ENCODE measurements around the gene SORBS2. TPM values are rescaled to one million over a fixed set of nuclear protein-coding genes. Genes with fewer than 3 reads are reported as not detected.

SORBS2 gene
- total RNA-seq, 8 experiments from 2014 or later, result 2.8 to 138 (median 30.0) TPM

GRCh38 chr4:185792384-185793115 lies 19.4 kb downstream of the SORBS2 start:
- WGBS, 10 experiments, result 18 to 100% (median 90%) methylated on average over 2 to 11 of the region's 11 CpGs
- H3K4me1 ChIP-seq (replicated peaks in 1 of 2), result peaks cover 0 to 4% of the 10 kb centered on the region in 2 donors
- ATAC-seq (replicated peaks in 6 of 8), result peak in 4 of 8 experiments; percentile 72 to 86 (median 86)
- in situ Hi-C loops (cut with MboI; ENCODE audit: low pct_unique_long_range_greater_than_20kb in 2 of 9, low sequenced_read_pairs in 9 of 9, unreplicated experiment in 9 of 9), result no loop called here
- H3K4me3 ChIP-seq, result no peak overlapping the region
- no peak overlapping the region for H3K27ac ChIP-seq

DNA sequence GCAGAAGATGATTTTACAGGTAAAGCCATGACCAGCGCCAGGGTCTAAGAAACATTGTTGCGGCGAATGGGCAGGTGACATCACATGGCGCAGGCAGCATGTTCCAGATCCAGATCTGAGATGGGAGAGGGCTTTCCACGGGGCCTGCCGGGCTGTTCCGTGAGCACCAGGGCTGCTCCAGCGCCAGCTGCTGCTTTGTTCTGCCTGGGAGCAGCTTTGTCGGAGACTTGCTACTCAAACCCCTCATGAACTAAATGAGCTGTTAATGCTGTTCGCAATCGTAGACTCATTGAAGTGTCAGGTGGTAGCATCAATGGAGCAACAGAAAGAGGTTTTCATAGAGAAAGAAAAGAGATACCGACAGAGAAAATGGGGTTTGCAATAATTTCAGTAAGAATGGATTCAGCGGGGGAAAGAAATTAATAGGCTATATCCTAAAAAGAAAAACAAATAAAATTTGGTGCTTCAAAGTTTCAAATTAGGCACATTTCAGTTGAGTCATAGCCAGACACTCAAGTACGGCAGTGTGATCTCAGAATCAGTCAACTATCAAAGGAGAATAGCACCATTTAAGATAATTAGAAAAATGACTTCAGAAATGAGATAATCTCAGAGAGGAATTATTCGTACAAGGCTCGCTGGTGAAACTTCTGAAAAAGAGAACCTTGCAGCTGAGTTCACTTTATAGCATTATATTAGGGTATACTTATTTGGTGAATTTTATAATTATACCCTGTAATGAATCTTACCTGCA lies 23.9 kb downstream of the SORBS2 start:
- 62 to 95% (median 83%) methylated on average over 5 to 16 of the region's 16 CpGs for WGBS, 10 experiments
- peak in 5 of 8 experiments; percentile 38 to 81 (median 45) for ATAC-seq (replicated peaks in 6 of 8)
- no peak overlapping the region for H3K27ac ChIP-seq
- peaks cover 0 to 6% of the 10 kb centered on the region in 2 donors for H3K4me1 ChIP-seq (replicated peaks in 1 of 2)
- H3K4me3 ChIP-seq, result no peak overlapping the region
- in situ Hi-C loops (cut with MboI; ENCODE audit: low pct_unique_long_range_greater_than_20kb in 2 of 9, low sequenced_read_pairs in 9 of 9, unreplicated experiment in 9 of 9), result no loop called here

DNA sequence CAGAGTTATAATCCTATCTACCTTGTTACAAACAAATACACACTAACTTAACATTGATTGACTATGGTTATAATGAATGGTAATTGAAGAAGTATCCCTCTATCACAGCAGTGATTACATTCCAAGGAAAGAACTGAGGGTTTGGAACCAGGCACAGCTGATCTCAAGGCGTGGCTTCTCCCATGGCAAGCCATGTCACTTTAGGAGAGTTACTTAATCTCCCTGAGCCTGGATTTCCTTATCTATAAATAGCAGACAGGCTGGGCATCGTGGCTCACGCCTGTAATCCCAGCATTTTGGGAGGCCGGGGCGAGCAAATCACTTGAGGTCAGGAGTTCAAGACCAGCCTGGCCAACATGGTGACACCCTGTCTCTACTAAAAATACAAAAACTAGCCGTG lies 25.6 kb downstream of the SORBS2 start:
- Histone ChIP-seq H3K4me3 (no peak overlapping the region), H3K27ac (no peak overlapping the region), H3K4me1 (replicated peaks in 1 of 2) (peaks cover 0 to 11% of the 10 kb centered on the region in 2 donors)
- WGBS, 10 experiments, result 60 to 100% (median 100%) methylated on average over 1 to 4 of the region's 6 CpGs; no CpG with 5 or more reads in 5 of the 10 experiments
- in situ Hi-C loops (cut with MboI; ENCODE audit: low pct_unique_long_range_greater_than_20kb in 2 of 9, low sequenced_read_pairs in 9 of 9, unreplicated experiment in 9 of 9), result no loop called here
- ATAC-seq (replicated peaks in 6 of 8), result no peak

DNA sequence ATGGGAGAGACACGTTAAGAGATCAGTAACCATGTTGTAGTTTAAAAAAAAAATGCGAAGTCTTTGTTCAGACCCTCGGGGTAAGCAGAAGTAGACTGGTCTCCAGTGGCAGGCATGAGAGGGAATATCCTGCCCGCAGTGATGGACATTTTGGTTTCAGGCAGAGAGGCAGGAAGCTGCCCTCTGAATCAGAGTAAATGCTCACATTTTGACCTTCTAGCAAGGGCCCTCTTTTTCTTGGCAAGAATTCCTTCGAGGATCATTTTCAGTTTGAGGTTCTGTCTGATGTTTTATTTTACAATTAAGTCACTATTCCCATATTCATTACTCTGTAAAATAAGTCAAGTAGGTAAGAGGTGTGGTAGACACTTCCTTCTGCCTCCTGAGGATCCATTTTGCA lies 28.4 kb downstream of the SORBS2 start:
- H3K27ac ChIP-seq, result no peak overlapping the region
- no peak overlapping the region for H3K4me3 ChIP-seq
- in situ Hi-C loops (cut with MboI; ENCODE audit: low pct_unique_long_range_greater_than_20kb in 2 of 9, low sequenced_read_pairs in 9 of 9, unreplicated experiment in 9 of 9), result no loop called here
- ATAC-seq (replicated peaks in 6 of 8), result no peak
- WGBS, 10 experiments, result 19 to 96% (median 83%) methylated on average over 1 to 5 of the region's 5 CpGs; no CpG with 5 or more reads in 1 of the 10 experiments
- peaks cover 0 to 19% of the 10 kb centered on the region in 2 donors for H3K4me1 ChIP-seq (replicated peaks in 1 of 2)

DNA sequence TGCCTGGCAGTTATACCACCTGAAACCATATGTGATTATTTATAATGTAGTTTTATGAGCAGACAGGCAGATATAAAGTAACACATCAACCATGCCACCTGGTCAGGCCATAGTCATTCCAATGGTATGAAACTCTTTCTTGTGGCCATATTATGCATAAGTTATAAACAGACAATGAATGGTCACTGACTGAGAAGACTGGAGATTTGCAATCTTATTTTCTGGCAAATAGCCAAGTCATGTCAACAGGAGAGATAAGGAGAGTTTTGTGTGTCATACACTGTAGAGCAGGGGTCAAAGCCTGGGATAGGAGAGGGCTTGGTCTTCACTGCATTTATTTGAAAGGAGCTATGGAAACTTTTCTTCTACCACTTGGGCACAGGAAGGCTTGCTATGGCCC lies 29.5 kb downstream of the SORBS2 start:
- Histone ChIP-seq H3K4me3 (no peak overlapping the region), H3K27ac (no peak overlapping the region), H3K4me1 (replicated peaks in 1 of 2) (peaks cover 0 to 15% of the 10 kb centered on the region in 2 donors)
- in situ Hi-C loops (cut with MboI; ENCODE audit: low pct_unique_long_range_greater_than_20kb in 2 of 9, low sequenced_read_pairs in 9 of 9, unreplicated experiment in 9 of 9), result no loop called here
- ATAC-seq (replicated peaks in 6 of 8), result peak in 1 of 8 experiments; percentile 23

DNA sequence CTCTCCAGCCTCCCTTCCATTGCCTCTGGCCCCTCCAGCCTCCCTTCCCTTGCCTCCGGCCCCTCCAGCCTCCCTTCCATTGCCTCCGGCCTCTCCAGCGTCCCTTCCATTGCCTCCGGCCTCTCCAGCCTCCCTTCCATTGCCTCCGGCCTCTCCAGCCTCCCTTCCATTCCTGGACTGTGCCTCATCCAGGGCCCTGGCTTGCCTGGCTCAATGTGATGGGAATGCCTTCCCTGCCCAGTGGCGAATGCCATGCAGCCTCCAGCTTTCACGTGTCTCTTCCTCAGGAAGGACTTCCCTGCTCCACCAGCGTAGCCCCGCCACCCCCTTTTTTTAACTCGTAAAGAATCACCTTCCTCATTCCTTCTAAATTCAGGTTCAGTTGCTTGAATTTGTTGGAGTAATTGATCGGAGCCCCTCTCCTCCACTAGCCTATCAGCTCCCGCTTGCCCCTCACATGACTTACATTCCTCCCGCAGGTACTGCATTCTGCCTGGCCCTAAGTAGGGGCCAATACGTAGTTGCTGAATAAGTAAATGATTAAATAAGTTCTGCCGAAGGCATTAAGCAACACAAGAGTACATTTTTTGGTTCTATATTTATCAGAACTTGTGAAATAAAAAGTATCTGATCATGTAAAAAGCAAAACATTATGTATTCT lies 30.3 kb downstream of the SORBS2 start:
- WGBS, 10 experiments, result 68 to 100% (median 96%) methylated on average over 1 to 10 of the region's 15 CpGs
- no peak for ATAC-seq (replicated peaks in 6 of 8)
- in situ Hi-C loops (cut with MboI; ENCODE audit: low pct_unique_long_range_greater_than_20kb in 2 of 9, low sequenced_read_pairs in 9 of 9, unreplicated experiment in 9 of 9), result no loop called here
- H3K4me3 ChIP-seq, result no peak overlapping the region
- H3K4me1 ChIP-seq (replicated peaks in 1 of 2), result peaks cover 0 to 15% of the 10 kb centered on the region in 2 donors
- no peak overlapping the region for H3K27ac ChIP-seq

DNA sequence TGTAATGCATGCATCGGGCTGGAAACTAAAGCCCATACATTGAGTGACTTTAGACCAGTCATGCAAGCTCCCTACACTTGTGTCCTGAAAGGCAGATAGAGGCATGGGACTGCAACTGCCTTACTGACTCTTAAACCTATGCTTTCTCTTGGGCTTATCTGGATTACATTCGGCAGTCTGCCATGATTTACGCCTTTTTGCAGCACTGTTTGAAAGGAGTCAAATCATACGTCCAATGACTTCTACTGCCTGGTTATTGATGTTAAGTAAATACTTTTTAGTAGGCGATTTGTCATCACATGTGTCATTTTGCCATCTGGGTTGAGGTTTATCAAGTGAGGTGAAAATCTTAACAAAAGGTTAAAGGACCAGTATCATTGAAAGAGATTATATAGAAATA lies 31.5 kb downstream of the SORBS2 start:
- 58 to 100% (median 86%) methylated on average over 1 to 5 of the region's 5 CpGs for WGBS, 10 experiments
- no peak overlapping the region for H3K27ac ChIP-seq
- no peak for ATAC-seq (replicated peaks in 6 of 8)
- in situ Hi-C loops (cut with MboI; ENCODE audit: low pct_unique_long_range_greater_than_20kb in 2 of 9, low sequenced_read_pairs in 9 of 9, unreplicated experiment in 9 of 9), result no loop called here
- H3K4me3 ChIP-seq, result no peak overlapping the region
- peaks cover 0 to 17% of the 10 kb centered on the region in 2 donors for H3K4me1 ChIP-seq (replicated peaks in 1 of 2)

GRCh38 chr4:185779517-185779916 lies 32.5 kb downstream of the SORBS2 start:
- peak in 5 of 8 experiments; percentile 30 to 91 (median 75) for ATAC-seq (replicated peaks in 6 of 8)
- 35 to 94% (median 55%) methylated on average over 2 to 3 of the region's 3 CpGs; no CpG with 5 or more reads in 2 of the 10 experiments for WGBS, 10 experiments
- peaks cover 0 to 18% of the 10 kb centered on the region in 2 donors for H3K4me1 ChIP-seq (replicated peaks in 1 of 2)
- in situ Hi-C loops (cut with MboI; ENCODE audit: low pct_unique_long_range_greater_than_20kb in 2 of 9, low sequenced_read_pairs in 9 of 9, unreplicated experiment in 9 of 9), result no loop called here
- H3K4me3 ChIP-seq, result no peak overlapping the region
- H3K27ac ChIP-seq, result no peak overlapping the region

DNA sequence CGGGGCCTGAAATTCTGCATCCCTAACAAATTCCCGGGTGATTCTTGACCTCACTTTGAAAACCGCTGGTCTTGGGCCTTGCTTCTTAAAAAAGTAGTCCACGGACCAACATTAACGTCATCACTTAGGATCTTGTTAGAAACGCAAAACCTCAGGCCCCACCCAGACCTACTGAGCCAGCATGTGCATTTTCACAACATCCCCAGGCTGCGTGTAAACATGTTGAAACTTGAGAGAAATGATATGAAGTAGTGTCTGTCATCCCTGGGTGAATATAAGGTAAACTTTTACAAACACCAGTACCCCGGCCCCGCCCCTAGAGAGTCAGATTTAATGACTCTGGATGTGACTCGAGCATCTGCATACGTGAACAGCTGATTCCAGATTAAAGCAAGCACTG lies 33.7 kb downstream of the SORBS2 start:
- WGBS, 10 experiments, result 0 to 90% (median 80%) methylated on average over 2 to 10 of the region's 11 CpGs; no CpG with 5 or more reads in 2 of the 10 experiments
- in situ Hi-C loops (cut with MboI; ENCODE audit: low pct_unique_long_range_greater_than_20kb in 2 of 9, low sequenced_read_pairs in 9 of 9, unreplicated experiment in 9 of 9), result no loop called here
- peaks cover 0 to 24% of the 10 kb centered on the region in 2 donors for H3K4me1 ChIP-seq (replicated peaks in 1 of 2)
- ATAC-seq (replicated peaks in 6 of 8), result peak in 3 of 8 experiments; percentile 70 to 83 (median 82)
- H3K27ac ChIP-seq, result no peak overlapping the region
- H3K4me3 ChIP-seq, result no peak overlapping the region

DNA sequence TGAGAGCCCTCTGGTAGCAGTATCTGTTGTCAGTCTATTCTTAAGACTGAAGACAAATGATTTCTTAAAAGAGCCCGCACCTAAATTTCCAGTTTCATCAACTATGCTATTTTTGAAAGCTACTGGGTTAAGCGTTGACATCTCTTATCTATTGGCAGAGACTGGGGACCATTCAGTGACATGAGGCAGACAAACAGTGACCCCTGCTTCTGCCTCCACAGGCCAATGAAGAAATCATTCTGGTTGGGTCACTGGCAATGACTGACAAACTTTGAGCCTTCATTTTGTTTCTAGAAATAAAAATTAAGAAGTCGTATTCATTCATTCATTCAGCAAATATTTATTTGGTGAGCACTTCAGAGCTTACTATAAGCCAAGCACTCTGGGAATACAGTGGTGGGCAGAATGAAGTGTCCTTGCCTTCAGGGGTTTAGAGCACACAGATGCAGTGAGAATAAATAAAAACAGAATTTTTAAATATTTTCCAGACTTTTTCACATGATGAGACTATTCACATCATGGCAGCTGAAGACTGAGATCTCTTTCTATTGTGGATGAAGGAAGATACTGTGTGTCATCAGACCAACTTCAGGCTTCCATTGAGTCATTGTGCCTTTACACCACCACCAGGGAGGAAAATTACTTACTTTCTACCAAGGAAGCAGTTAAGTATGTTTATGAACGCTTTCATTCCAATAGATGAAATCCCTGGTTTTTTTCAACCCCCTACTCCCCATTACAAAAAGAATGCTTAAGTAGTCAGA lies 36.0 kb downstream of the SORBS2 start:
- H3K4me3 ChIP-seq, result no peak overlapping the region
- WGBS, 10 experiments, result 32 to 90% (median 73%) methylated on average over 1 to 4 of the region's 4 CpGs; no CpG with 5 or more reads in 1 of the 10 experiments
- H3K27ac ChIP-seq, result no peak overlapping the region
- no peak for ATAC-seq (replicated peaks in 6 of 8)
- peaks cover 0 to 17% of the 10 kb centered on the region in 2 donors for H3K4me1 ChIP-seq (replicated peaks in 1 of 2)
- in situ Hi-C loops (cut with MboI; ENCODE audit: low pct_unique_long_range_greater_than_20kb in 2 of 9, low sequenced_read_pairs in 9 of 9, unreplicated experiment in 9 of 9), result no loop called here

- H3K27ac ChIP-seq, result no peak overlapping the region
- peaks cover 0 to 12% of the 10 kb centered on the region in 2 donors for H3K4me1 ChIP-seq (replicated peaks in 1 of 2)
- in situ Hi-C loops (cut with MboI; ENCODE audit: low pct_unique_long_range_greater_than_20kb in 2 of 9, low sequenced_read_pairs in 9 of 9, unreplicated experiment in 9 of 9), result no loop called here
- peak in 4 of 8 experiments; percentile 38 to 69 (median 65) for ATAC-seq (replicated peaks in 6 of 8)
- WGBS, 10 experiments, result 10 to 40% (median 21%) methylated on average over 1 to 5 of the region's 5 CpGs
- H3K4me3 ChIP-seq, result no peak overlapping the region
Measured at GRCh38 chr4:185774845-185775680, 36.9 kb downstream of the SORBS2 start.

DNA sequence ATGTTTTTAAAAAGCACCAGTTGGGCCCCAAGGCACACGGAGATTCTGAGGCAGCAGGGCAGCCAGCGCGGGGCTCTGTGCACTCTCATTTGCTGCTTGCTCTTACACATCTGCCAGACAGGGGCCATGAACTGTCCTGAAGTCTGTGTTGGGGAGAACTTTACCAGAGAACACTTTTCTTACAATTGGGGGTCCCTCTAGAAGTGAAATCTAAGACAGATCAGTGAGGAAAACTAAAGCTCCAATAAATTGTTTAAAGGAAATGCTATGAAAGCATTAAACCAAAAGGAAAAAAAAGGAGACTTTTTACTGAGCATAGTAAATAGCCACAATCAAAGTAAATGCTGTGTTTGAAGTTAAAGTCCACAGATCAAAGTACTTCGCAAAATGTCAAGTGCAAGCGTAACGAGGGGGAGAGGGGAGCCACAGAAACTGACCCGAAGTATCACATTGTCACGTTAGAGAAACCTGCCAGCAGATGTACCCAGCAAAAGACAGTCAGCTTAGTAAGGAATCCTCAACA lies 37.8 kb downstream of the SORBS2 start:
- Histone ChIP-seq H3K4me1 (replicated peaks in 1 of 2) (peaks cover 0 to 9% of the 10 kb centered on the region in 2 donors), H3K27ac (no peak overlapping the region), H3K4me3 (no peak overlapping the region)
- in situ Hi-C loops (cut with MboI; ENCODE audit: low pct_unique_long_range_greater_than_20kb in 2 of 9, low sequenced_read_pairs in 9 of 9, unreplicated experiment in 9 of 9), result no loop called here
- 0 to 87% (median 48%) methylated on average over 1 to 8 of the region's 8 CpGs for WGBS, 10 experiments
- ATAC-seq (replicated peaks in 6 of 8), result peak in 1 of 8 experiments; percentile 37
